Ovary (tissue), 3 donors: ENCODE measurements around the gene NAV1.

Experiments
- CTCF ChIP-seq, 3 donors: fragments of 450-650 bp in 2 of 3; fragments of 200-600 bp in 1 of 3; IDR thresholded peaks; one replicate each; pipeline versions ENCODE4 v1.5.1 to v1.8.0; 2016 to 2022; ENCODE audit warnings: antibody characterized with exemption in 3 of 3, mild to moderate bottlenecking in 1 of 3
- EP300 ChIP-seq: sonication (generic); formaldehyde crosslinking; IDR thresholded peaks from one replicate; pipeline ENCODE4 v1.6.1; 2017; ENCODE audit warnings: antibody characterized with exemption
- POLR2A ChIP-seq: fragments of 450-650 bp; IDR thresholded peaks from one replicate; pipeline ENCODE4 v1.6.1; 2017; ENCODE audit warnings: antibody characterized with exemption, mild to moderate bottlenecking, moderate library complexity
- donor health status: DM: no; HTN: no; CAD: no.

DNA sequence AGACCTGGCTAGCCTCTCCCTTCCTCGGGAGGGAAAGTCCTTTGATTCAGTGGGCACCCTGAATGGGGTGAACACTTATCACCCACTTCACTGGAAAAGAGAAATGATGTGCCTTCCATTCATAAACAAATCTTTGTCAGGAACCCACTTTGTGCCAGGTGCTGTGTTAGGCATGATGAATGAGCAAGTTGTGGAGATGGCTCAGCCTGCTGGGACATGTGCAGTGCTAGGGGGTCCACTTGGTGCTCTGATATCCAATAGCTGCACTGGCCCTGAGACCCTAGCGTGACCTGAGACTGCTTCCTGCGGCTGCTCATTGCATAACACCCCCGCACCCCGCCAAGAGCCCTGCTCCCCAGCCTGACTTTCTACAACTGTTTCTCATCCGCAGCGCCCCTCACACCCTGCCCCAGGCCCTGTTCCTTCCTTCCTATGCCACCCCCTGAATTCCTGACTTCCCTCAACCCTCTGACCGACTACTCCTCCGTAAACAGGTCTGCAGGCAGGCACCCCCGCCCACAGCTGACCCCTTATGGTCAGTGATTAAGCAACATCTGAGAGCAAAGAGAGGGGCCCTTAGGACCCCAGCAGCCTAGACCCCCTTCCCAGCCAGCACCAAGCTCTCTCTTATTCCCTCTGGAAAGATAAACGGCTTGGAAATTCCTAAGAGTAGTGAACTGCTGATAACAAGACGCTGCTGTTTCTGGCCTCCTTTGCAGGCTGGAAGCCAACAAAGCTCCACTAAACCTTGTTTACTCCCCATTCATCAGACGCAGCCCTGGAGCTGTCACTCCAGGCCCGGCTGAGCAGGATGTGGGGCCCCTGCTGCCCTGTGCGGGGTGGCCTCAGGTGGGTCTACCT, 44.9 kb upstream of the NAV1 start:
- TF ChIP-seq EP300 (no peak), CTCF (IDR thresholded peaks at IDR 0.05) (peak in 1 of 3 donors; percentile 24), POLR2A (peak; percentile 11)
